DND-41 (cell line): ENCODE data around the gene ABHD15.

ENCODE experiments used
- ATAC-seq: fragments of 200-7000 bp; cut with Tn5 transposase; 3 replicates; pipeline ENCODE4 v1.9.1; 2021; ENCODE audit warnings: low read depth; ENCODE audit not compliant: insufficient read depth
- DNase-seq: peaks from one replicate; pipeline ENCODE4 v3.0.0-alpha.2; 2020
- H2AFZ ChIP-seq: 2 replicates; pipeline ENCODE4 v1.6.0; 2012; ENCODE audit warnings: low read depth, low read length
- H3K27ac ChIP-seq: 2 replicates; pipeline ENCODE4 v1.5.1; 2012; ENCODE audit warnings: low read length, inconsistent platforms
- H3K27me3 ChIP-seq: fragments of 200-600 bp; sonication (generic); 2 replicates; pipeline ENCODE4 v1.6.0; 2012; ENCODE audit warnings: low read length, mild to moderate bottlenecking, inconsistent platforms; ENCODE audit not compliant: insufficient read depth, poor library complexity
- H3K36me3 ChIP-seq: 2 replicates; pipeline ENCODE4 v1.5.1; 2012; ENCODE audit warnings: low read length, inconsistent platforms; ENCODE audit not compliant: insufficient read depth
- H3K4me1 ChIP-seq: 2 replicates; pipeline ENCODE4 v1.5.1; 2012; ENCODE audit warnings: mild to moderate bottlenecking, low read length; ENCODE audit not compliant: insufficient read depth
- H3K4me2 ChIP-seq: 2 replicates; pipeline ENCODE4 v1.6.0; 2012; ENCODE audit warnings: mild to moderate bottlenecking, moderate library complexity, low read length, inconsistent platforms; ENCODE audit not compliant: insufficient read depth
- H3K4me3 ChIP-seq, 2 experiments: fragments of 200-600 bp in 1 of 2; shearing (Covaris generic) in 1 of 2; 2 replicates each; pipeline ENCODE4 v1.5.1; 2012 to 2016; ENCODE audit warnings: inconsistent platforms in 2 of 2, low read length in 2 of 2, mild to moderate bottlenecking in 2 of 2, low read depth in 1 of 2, moderate library complexity in 1 of 2
- H3K79me2 ChIP-seq: 2 replicates; pipeline ENCODE4 v1.6.0; 2012; ENCODE audit warnings: low read length, inconsistent platforms; ENCODE audit not compliant: insufficient read depth
- H3K9ac ChIP-seq: 2 replicates; pipeline ENCODE4 v1.6.0; 2012; ENCODE audit warnings: low read depth, mild to moderate bottlenecking, inconsistent platforms, low read length, moderate library complexity
- H3K9me3 ChIP-seq: 2 replicates; pipeline ENCODE4 v1.5.1; 2012; ENCODE audit warnings: low read length, moderate library complexity, mild to moderate bottlenecking, inconsistent platforms; ENCODE audit not compliant: insufficient read depth, severe bottlenecking
- H4K20me1 ChIP-seq: 2 replicates; pipeline ENCODE4 v1.6.0; 2012; ENCODE audit warnings: low read length; ENCODE audit not compliant: insufficient read depth
- CTCF ChIP-seq: IDR thresholded peaks from 2 replicates; pipeline ENCODE4 v1.5.1; 2012; ENCODE audit warnings: borderline replicate concordance, low read length, moderate library complexity, mild to moderate bottlenecking; ENCODE audit not compliant: poor library complexity, severe bottlenecking; ENCODE audit errors: extremely low read depth
- EZH2 ChIP-seq: IDR thresholded peaks from 3 replicates; pipeline ENCODE4 v1.6.1; 2012; ENCODE audit warnings: borderline replicate concordance, low read depth, mild to moderate bottlenecking, moderate library complexity, low read length, inconsistent platforms; ENCODE audit not compliant: severe bottlenecking

The ABHD15 gene

DNA sequence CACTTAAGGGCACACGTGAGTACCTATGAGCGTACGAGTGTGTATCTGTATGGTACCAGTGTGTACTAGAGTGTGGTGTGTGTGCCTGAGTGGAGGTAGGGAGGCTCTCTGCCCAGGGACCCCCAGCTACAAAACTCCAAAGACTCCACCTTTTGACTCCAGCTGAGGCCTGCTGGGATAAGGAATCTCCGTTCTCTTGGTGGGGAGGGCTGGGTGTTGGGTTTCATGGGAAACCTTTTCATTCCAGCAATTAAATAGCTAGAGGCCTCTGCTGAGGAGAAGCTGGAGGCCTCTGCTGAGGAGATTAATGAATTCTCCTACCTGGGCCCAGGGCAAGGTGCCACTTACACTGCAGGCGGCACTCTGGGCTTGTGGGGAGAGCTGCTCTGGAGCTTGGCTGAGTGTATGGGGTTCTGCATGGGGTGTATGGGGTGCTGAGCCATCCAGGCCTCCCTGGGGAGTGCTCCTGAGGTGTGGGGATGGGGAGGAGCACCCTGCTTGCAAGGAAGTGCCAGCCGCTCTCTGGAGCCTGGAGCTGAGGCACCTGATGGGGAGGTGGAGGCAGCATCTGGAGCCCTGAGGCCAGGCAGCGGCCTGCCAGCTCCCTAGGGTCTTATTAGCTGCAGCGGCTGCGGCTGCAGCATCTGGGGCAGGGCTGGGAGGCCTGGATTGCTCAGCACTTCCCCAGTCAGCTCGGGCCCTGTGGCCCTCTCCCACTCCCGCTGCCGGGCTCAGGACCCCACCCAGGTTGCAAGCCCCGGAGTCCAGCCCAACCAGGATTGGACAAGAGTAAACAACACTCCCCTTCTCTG is 30.7 kb upstream of the ABHD15 start:
- Histone ChIP-seq H3K9ac (no peak overlapping the region), H3K27ac (no peak overlapping the region), H3K36me3 (no peaks in the 10 kb centered on the region), H3K79me2 (peaks cover 8% of the 10 kb centered on the region; the same call in 1 of the 2 replicates), H3K4me1 (peaks cover 21% of the 10 kb centered on the region), H3K27me3 (peaks cover 6% of the 10 kb centered on the region), H3K9me3 (no peaks in the 10 kb centered on the region), H3K4me3 (no peak overlapping the region), H3K4me2 (no peak overlapping the region), H4K20me1 (peaks cover 37% of the 10 kb centered on the region), H2AFZ (no peak overlapping the region)
- DNase-seq (no peak), ATAC-seq (no peak)
- TF ChIP-seq EZH2: no peak
- TF ChIP-seq CTCF: no peak

DNA sequence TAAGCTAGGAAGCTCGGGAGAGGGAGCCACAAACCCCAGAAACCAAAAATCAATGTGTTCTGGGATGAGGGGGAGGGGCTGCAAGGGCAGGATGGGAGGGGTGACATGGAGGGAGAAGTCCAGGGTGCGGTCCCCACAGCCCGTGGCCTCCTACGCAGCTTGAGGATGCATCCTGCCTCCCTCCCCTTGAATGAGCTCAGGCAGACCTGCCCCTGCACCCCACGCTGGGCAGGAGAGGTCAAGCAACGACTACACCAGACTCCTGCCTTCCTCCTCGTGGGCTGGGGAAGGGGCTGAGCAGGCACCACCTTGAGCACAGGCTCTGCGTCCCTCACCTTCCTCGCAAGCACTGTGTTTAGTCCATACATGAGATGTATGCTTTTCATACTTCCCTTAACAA is 30.0 kb upstream of the ABHD15 start:
- Histone ChIP-seq H3K9me3 (no peaks in the 10 kb centered on the region), H3K36me3 (no peaks in the 10 kb centered on the region), H3K27me3 (peaks cover 6% of the 10 kb centered on the region), H4K20me1 (peaks cover 37% of the 10 kb centered on the region), H3K4me2 (no peak overlapping the region), H3K79me2 (peaks cover 8% of the 10 kb centered on the region; the same call in 1 of the 2 replicates), H2AFZ (no peak overlapping the region), H3K9ac (no peak overlapping the region), H3K27ac (no peak overlapping the region), H3K4me1 (peaks cover 28% of the 10 kb centered on the region), H3K4me3 (no peak overlapping the region)
- DNase-seq (no peak), ATAC-seq (no peak)
- TF ChIP-seq EZH2 (no peak), CTCF (no peak)

- Histone ChIP-seq H3K9me3 (no peaks in the 10 kb centered on the region), H3K27ac (no peak overlapping the region), H4K20me1 (peaks cover 37% of the 10 kb centered on the region), H3K36me3 (no peaks in the 10 kb centered on the region), H3K4me2 (no peak overlapping the region), H2AFZ (no peak overlapping the region), H3K4me1 (peaks cover 35% of the 10 kb centered on the region), H3K27me3 (peaks cover 6% of the 10 kb centered on the region), H3K79me2 (peaks cover 8% of the 10 kb centered on the region; the same call in 1 of the 2 replicates), H3K9ac (no peak overlapping the region), H3K4me3 (no peak overlapping the region)
- TF ChIP-seq EZH2 (no peak), CTCF (no peak)
- DNase-seq (no peak), ATAC-seq (no peak)
These were observed 29.3 kb upstream of the ABHD15 start for GRCh38 chr17:29595943-29596774.
